Prostate gland (tissue), 2 donors: ENCODE results near the gene NHS.

Source experiments
- POLR2AphosphoS5 ChIP-seq: sonication (generic); formaldehyde crosslinking; IDR thresholded peaks from one replicate; pipeline ENCODE4 v1.6.1; 2017; ENCODE audit warnings: antibody characterized with exemption
- TF ChIP-seq, protein P1 (sequence below), 4 experiments: fragments of 200-600 bp in 2 of 4; fragments of 450-650 bp in 2 of 4; sonication (generic) in 2 of 4; IDR thresholded peaks; 1 replicate in 3 of 4; 2 replicates in 1 of 4; pipeline ENCODE4 v1.5.1; 2016 to 2019; ENCODE audit warnings: antibody characterized with exemption in 4 of 4, mild to moderate bottlenecking in 2 of 4, moderate library complexity in 2 of 4

DNA sequence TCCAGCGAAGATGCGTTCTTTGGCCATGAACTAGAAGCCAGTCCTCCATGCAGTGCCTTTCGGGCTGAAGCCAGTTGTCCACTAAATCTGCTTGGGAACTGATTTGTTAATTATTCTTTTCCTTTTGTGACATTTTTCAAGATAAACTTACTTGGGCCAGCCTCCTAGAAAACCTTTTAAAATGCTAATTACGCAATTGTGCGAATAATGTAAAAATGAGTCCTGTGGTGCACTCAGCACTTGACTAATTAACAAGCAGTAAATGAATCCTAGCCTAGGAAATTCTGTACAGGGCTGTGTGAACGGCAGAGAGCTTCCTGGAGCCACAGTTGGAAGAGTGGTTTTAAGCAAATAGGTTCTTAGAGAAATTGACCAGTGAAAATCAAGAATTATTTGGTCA is 212.4 kb downstream of the NHS start:
- TF ChIP-seq POLR2AphosphoS5: no peak
- TF ChIP-seq, protein P1, sequence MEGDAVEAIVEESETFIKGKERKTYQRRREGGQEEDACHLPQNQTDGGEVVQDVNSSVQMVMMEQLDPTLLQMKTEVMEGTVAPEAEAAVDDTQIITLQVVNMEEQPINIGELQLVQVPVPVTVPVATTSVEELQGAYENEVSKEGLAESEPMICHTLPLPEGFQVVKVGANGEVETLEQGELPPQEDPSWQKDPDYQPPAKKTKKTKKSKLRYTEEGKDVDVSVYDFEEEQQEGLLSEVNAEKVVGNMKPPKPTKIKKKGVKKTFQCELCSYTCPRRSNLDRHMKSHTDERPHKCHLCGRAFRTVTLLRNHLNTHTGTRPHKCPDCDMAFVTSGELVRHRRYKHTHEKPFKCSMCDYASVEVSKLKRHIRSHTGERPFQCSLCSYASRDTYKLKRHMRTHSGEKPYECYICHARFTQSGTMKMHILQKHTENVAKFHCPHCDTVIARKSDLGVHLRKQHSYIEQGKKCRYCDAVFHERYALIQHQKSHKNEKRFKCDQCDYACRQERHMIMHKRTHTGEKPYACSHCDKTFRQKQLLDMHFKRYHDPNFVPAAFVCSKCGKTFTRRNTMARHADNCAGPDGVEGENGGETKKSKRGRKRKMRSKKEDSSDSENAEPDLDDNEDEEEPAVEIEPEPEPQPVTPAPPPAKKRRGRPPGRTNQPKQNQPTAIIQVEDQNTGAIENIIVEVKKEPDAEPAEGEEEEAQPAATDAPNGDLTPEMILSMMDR (IDR thresholded peaks at IDR 0.05): no peak
